MV-4-11 (cell line): ENCODE results near the gene STPG4.
A peak's percentile ranks its signal among the peaks of the same experiment; 100 is the strongest.

Experiments used
- DNase-seq: peaks from one replicate; lab custom pipeline; 2025; lab: John Stamatoyannopoulos, UW

STPG4 gene

GRCh38 chr2:47052847-47053246 is 102.3 kb downstream of the STPG4 start:
- DNase-seq, result no peak

GRCh38 chr2:47051562-47051961 is 103.5 kb downstream of the STPG4 start:
- no peak for DNase-seq

GRCh38 chr2:47050762-47051161 is 104.3 kb downstream of the STPG4 start:
- DNase-seq, result no peak

- no peak for DNase-seq
Measured at GRCh38 chr2:47050021-47050760, 104.9 kb downstream of the STPG4 start.

GRCh38 chr2:47049502-47049901 is 105.6 kb downstream of the STPG4 start:
- no peak for DNase-seq

GRCh38 chr2:47048801-47049480 is 106.2 kb downstream of the STPG4 start:
- DNase-seq, result no peak

- DNase-seq, result peak; percentile 4
Measured at GRCh38 chr2:47046271-47046670, 108.8 kb downstream of the STPG4 start.

- no peak for DNase-seq
Measured at GRCh38 chr2:47043891-47044239, 111.2 kb downstream of the STPG4 start.

- DNase-seq, result no peak
Measured at GRCh38 chr2:47043142-47043890, 111.8 kb downstream of the STPG4 start.

- no peak for DNase-seq
Measured at GRCh38 chr2:47041891-47042684, 113.0 kb downstream of the STPG4 start.

GRCh38 chr2:47041063-47041462 is 114.0 kb downstream of the STPG4 start:
- no peak for DNase-seq

- no peak for DNase-seq
Measured at GRCh38 chr2:47040651-47041050, 114.5 kb downstream of the STPG4 start.

GRCh38 chr2:47039913-47040562 is 115.1 kb downstream of the STPG4 start:
- no peak for DNase-seq

- no peak for DNase-seq
Measured at GRCh38 chr2:47039489-47039870, 115.6 kb downstream of the STPG4 start.

- no peak for DNase-seq
Measured at GRCh38 chr2:47038656-47039488, 116.2 kb downstream of the STPG4 start.

- no peak for DNase-seq
Measured at GRCh38 chr2:47037678-47038077, 117.4 kb downstream of the STPG4 start.
